Vagina (tissue), 2 donors: ENCODE data around the gene WDR37. TPM values are rescaled to one million over a fixed set of nuclear protein-coding genes. Genes with fewer than 3 reads are reported as not detected.

Experiments used
- DNase-seq, 2 donors: peaks; one replicate each; pipeline ENCODE4 v3.0.0-alpha.2; 2017; ENCODE audit errors: extremely low spot score in 2 of 2
- H3K27ac ChIP-seq: fragments of 200-600 bp; sonication (generic); one replicate; pipeline ENCODE4 v1.5.1; 2019
- H3K27me3 ChIP-seq: fragments of 200-600 bp; sonication (generic); one replicate; pipeline ENCODE4 v1.5.1; 2019
- H3K36me3 ChIP-seq, 2 donors: fragments of 200-600 bp; sonication (generic); one replicate each; pipeline ENCODE4 v1.5.1; 2017 to 2019
- H3K4me1 ChIP-seq: fragments of 200-600 bp; sonication (generic); one replicate; pipeline ENCODE4 v1.5.1; 2019
- H3K4me3 ChIP-seq, 2 donors: fragments of 200-600 bp; sonication (generic); 1 replicate in 1 of 2; 2 replicates in 1 of 2; pipeline ENCODE4 v1.5.1; 2016 to 2019
- H3K9me3 ChIP-seq: fragments of 200-600 bp; sonication (generic); one replicate; pipeline ENCODE4 v1.5.1; 2019
- CTCF ChIP-seq, 3 experiments: fragments of 450-650 bp in 2 of 3; fragments of 200-600 bp in 1 of 3; sonication (generic) in 1 of 3; IDR thresholded peaks; one replicate each; pipeline ENCODE4 v1.5.1; 2017 to 2019; ENCODE audit warnings: antibody characterized with exemption in 3 of 3, mild to moderate bottlenecking in 2 of 3, moderate library complexity in 2 of 3
- POLR2A ChIP-seq, 2 donors: fragments of 450-650 bp; IDR thresholded peaks; one replicate each; pipeline ENCODE4 v1.6.1; 2017; ENCODE audit warnings: antibody characterized with exemption in 2 of 2, mild to moderate bottlenecking in 2 of 2, moderate library complexity in 2 of 2
- POLR2AphosphoS5 ChIP-seq, 2 donors: sonication (generic); formaldehyde crosslinking; IDR thresholded peaks; one replicate each; pipeline ENCODE4 v1.9.0; 2017; ENCODE audit warnings: antibody characterized with exemption in 2 of 2, mild to moderate bottlenecking in 2 of 2, low read depth in 1 of 2; ENCODE audit not compliant: insufficient read depth in 1 of 2
- intact Hi-C: fragments of 100-400 bp; cut with DNase I; formaldehyde crosslinking; loops from one replicate; pipeline ENCODE4 v1.15.1; 2023
- total RNA-seq: library from RNA; depleted of rRNA; stranded (reverse); fragments of >200 nt; gene quantifications from one replicate; pipeline ENCODE4 v1.2.3, GENCODE V29; 2016

Gene WDR37
- total RNA-seq, 1 donor from 2014 or later, result 16.9 TPM

GRCh38 chr10:1074052-1074747, 18.0 kb downstream of the WDR37 start:
- no peaks in the 10 kb centered on the region for H3K27me3 ChIP-seq
- no peak for DNase-seq
- intact Hi-C loops, result no loop called here
- H3K4me1 ChIP-seq, result peaks cover 6% of the 10 kb centered on the region
- no peak overlapping the region for H3K27ac ChIP-seq
- no peak for TF ChIP-seq POLR2AphosphoS5 (IDR thresholded peaks at IDR 0.05; ENCODE audit: insufficient read depth in 1 of 2, low read depth in 1 of 2)
- H3K4me3 ChIP-seq, result no peak overlapping the region
- H3K9me3 ChIP-seq, result no peaks in the 10 kb centered on the region
- H3K36me3 ChIP-seq, result peaks cover 0 to 40% of the 10 kb centered on the region in 2 donors

- H3K4me1 ChIP-seq, result peaks cover 6% of the 10 kb centered on the region
- peaks cover 0 to 46% of the 10 kb centered on the region in 2 donors for H3K36me3 ChIP-seq
- no peak for DNase-seq
- no peak overlapping the region for H3K27ac ChIP-seq
- intact Hi-C loops, result no loop called here
- no peak overlapping the region for H3K4me3 ChIP-seq
- H3K9me3 ChIP-seq, result no peaks in the 10 kb centered on the region
- H3K27me3 ChIP-seq, result no peaks in the 10 kb centered on the region
- no peak for TF ChIP-seq POLR2A (IDR thresholded peaks at IDR 0.05)
- TF ChIP-seq POLR2AphosphoS5 (IDR thresholded peaks at IDR 0.05; ENCODE audit: insufficient read depth in 1 of 2, low read depth in 1 of 2), result no peak
- TF ChIP-seq CTCF (IDR thresholded peaks at IDR 0.05), result no peak
These were observed 18.6 kb downstream of the WDR37 start for GRCh38 chr10:1074748-1075308.

GRCh38 chr10:1078668-1079067, 22.5 kb downstream of the WDR37 start:
- DNase-seq, result no peak
- intact Hi-C loops, result no loop called here
- Histone ChIP-seq H3K9me3 (no peaks in the 10 kb centered on the region), H3K4me1 (no peaks in the 10 kb centered on the region), H3K36me3 (peaks cover 0 to 52% of the 10 kb centered on the region in 2 donors), H3K4me3 (no peak overlapping the region), H3K27me3 (no peaks in the 10 kb centered on the region), H3K27ac (no peak overlapping the region)
- no peak for TF ChIP-seq POLR2AphosphoS5 (IDR thresholded peaks at IDR 0.05; ENCODE audit: insufficient read depth in 1 of 2, low read depth in 1 of 2)
- no peak for TF ChIP-seq POLR2A (IDR thresholded peaks at IDR 0.05)
- no peak for TF ChIP-seq CTCF (IDR thresholded peaks at IDR 0.05)

GRCh38 chr10:1083581-1083980, 27.4 kb downstream of the WDR37 start:
- H3K27ac ChIP-seq, result no peak overlapping the region
- no peak for DNase-seq
- no peaks in the 10 kb centered on the region for H3K9me3 ChIP-seq
- no peak overlapping the region for H3K4me3 ChIP-seq
- no peaks in the 10 kb centered on the region for H3K27me3 ChIP-seq
- peaks cover 0 to 80% of the 10 kb centered on the region in 2 donors for H3K36me3 ChIP-seq
- H3K4me1 ChIP-seq, result no peaks in the 10 kb centered on the region
- intact Hi-C loops, result no loop called here
- TF ChIP-seq POLR2AphosphoS5 (IDR thresholded peaks at IDR 0.05; ENCODE audit: insufficient read depth in 1 of 2, low read depth in 1 of 2) (no peak), POLR2A (IDR thresholded peaks at IDR 0.05) (no peak), CTCF (IDR thresholded peaks at IDR 0.05) (no peak)

- peaks cover 0 to 76% of the 10 kb centered on the region in 2 donors for H3K36me3 ChIP-seq
- no peak for TF ChIP-seq CTCF (IDR thresholded peaks at IDR 0.05)
- no peak for TF ChIP-seq POLR2A (IDR thresholded peaks at IDR 0.05)
- TF ChIP-seq POLR2AphosphoS5 (IDR thresholded peaks at IDR 0.05; ENCODE audit: insufficient read depth in 1 of 2, low read depth in 1 of 2), result no peak
- no peaks in the 10 kb centered on the region for H3K9me3 ChIP-seq
- no peak for DNase-seq
- no peaks in the 10 kb centered on the region for H3K4me1 ChIP-seq
- no peak overlapping the region for H3K4me3 ChIP-seq
- intact Hi-C loops, result no loop called here
- H3K27me3 ChIP-seq, result no peaks in the 10 kb centered on the region
- no peak overlapping the region for H3K27ac ChIP-seq
These were observed 28.1 kb downstream of the WDR37 start for GRCh38 chr10:1084011-1084950.
